Stimulated activated CD4-positive, alpha-beta T cell treated with anti-CD3 and anti-CD28 coated beads, Interleukin-15, amount 100 ng/mL, for 24 hours (primary cell): ENCODE measurements around the gene SLC25A6.
"Not testable (repeated sequence)": the region's sequence is repeated elsewhere in the genome, so short reads cannot be mapped to it uniquely, and the experiment has no call there.

Source experiments
- DNase-seq: peaks from one replicate; pipeline ENCODE4 v3.0.0-alpha.2; 2020

SLC25A6 gene

DNA sequence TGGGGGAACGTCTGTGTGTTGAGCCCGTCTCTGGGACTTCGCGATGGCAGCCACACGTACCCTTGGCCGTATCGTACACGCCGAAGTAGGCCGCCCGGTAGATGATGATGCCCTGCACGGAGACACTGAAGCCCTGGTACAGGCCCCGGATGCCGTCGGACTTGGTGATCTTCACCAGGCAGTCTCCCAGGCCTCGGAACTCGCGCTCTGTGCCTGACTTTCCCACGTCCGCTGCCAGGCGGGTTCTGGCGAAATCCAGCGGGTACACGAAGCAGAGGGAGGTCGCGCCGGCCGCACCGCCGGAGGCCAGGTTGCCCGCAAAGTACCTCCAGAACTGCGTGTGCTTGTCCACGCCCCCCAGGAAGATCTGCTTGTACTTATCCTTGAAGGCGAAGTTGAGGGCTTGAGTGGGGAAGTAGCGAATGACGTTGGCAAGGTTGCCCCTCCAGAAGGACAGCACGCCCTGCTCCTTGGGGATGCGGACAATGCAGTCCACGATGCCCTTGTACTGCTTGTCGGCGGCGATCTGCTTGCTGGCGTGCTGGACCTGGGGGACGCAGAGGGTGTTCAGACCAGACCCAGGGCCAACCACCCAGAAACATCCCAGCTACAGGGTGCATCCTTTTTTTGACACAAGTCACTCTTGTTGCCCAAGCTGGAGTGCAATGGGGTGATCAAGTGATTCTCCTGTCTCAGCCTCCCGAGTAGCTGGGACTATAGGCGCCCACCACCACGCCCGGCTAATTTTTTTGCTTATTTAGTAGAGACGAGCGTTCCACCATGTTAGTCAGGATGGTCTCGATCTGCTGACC lies 2.5 kb downstream of the SLC25A6 start:
- no peak for DNase-seq

DNA sequence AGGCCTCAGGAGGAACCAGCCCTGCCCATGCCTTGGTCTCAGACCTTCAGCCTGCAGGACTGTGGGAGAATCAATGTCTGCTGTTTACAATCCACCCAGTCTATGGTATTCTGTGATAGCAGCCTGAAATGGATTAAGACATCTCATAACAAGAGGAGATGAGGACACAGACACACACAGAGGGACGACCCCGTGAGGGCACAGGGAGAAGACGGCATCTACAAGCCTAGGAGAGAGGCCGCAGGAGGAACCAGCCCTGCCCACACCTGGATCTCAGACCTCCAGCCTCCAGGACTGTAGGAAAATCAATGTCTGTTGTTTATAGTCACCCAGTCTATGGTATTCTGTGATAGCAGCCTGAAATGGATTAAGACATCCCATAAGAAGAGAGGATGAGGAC lies 3.3 kb downstream of the SLC25A6 start:
- DNase-seq = no peak

DNA sequence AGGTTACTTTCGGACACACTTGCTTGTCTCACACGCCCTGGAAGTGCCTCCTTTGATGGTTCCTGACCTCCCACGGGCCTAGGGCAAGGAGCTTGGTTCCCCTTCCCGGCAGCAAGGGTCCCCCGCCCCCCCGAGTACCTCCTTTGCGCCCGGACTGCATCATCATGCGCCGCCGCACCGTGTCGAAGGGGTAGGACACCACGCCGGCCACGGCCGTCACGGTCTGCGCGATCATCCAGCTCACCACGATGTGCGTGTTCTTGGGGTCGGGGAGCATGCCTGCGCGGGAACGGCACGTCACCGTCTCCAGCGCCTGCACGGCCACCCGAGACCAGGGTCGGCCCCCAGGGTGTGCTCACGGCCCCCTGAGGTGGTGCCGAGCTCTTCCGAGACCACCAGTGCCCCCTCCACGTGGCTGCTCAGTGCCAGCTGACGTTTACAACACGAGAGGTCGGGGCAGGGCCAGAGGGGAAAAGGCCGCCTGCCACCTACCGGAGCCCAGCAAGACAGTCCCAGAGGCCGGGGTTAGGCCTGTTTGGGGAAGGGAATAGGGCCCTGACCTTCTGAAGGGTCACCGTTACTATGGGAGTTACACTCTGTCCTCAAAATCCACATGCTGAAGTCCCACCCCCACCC lies 4.7 kb downstream of the SLC25A6 start:
- DNase-seq = peak; percentile 19

DNA sequence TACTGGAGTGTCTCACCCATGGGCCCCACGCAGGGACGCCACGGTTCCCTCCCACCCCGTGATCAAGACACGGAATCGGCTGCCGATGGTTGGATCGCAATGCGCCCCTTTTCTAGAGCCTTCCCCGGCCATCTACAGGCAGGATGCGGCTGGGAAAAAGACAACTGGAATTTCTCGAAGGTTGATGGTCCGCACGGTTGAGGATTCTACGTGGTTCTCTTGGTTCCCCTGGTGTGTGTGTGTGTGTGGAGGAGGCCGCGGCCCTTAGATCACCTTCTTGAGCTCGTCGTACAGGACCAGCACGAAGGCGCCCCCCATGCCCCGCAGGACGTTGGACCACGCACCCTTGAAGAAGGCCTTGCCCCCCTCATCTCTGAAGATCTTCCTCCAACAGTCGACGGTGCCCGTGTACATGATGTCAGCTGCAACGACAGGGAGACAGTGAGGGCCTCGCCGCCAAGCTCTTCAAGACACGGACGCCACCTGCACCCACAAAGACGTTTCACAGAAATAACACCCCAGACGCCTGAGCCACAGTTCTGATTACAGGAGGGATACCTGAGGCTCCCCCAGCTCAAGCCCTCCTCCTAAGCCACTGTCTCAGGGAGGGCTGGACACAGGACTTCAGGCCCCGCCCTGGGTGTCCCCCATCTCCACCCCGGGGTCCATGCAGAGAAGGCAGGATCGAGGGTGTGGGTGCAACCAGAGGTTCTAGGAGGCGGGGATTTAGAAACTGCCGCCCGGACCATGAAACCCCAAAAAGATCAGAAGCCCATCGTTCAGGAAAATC lies 5.4 kb downstream of the SLC25A6 start:
- DNase-seq = peak; percentile 5

DNA sequence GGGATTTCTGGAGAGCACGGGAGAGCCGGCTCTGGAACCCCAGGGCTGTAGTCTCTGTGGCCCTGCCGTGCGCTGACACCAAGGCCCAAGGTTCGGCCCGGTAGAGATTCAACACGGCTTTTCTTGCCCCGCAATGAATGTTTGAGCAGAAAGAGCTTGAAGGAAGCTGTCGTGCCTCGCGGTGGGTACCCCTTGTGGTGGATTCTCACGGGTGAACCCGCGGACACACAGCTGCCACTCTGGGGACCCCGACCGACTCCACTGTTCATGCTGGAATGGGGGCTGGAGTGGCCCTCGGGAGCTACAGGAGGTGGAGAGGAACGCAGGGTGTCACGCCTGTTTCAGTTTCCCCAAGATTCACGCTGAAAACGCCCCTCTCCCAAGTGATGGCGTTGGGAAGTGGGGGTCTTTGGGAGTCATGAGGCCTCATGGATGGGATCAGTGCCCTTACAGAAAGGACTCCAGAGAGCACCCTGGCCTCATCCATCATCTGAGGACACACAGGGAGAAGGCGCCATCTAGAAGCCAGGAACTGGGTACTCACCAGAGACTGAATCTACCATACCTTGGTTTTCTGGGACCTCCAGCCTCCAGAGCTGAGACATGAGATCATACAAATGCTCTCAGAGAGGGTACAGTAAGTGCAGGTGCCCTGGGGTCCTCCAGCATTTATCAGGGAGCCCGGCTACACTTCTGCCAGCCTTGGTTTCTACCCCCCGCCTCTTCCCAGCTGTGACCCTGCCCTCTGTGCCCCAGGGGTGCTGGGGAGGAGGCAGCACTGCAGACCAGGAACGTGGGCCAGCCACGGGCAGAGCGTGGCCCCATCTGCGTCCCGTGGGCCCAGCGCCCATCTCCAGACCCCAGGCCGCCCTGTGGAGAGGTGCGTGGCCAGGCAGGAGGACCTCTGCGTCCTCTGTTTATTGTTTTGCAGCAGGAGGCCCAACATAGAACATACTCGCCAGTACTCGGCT lies 6.4 kb downstream of the SLC25A6 start:
- DNase-seq = peak; percentile 8

DNA sequence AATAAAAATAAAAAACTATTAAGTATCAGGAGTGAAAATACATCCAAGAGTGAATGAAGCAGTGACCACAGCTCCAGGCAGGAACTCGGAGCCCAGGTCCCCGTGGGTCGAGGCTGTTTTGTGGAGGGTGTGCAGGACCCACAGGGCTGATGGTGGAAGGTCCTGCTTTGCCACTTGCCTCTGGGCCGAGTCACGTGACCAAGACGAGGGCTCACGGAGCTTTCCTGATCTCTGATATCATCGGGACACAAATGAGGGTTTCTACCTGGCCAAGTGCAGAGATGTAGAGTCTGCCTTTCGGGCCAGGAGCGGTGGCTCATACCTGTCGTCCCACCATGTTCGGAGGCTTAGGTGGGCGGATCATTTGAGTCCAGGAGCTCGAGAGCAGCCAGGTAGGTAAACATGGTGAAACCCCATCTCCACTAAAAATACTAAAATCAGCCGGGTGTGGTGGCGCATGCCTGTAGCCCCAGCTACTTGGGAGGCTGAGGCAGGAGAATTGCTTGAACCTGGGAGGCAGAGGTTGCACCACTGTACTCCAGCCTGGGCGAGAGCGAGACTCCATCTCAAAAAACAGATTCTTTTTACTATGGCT lies 7.2 kb downstream of the SLC25A6 start:
- DNase-seq = peak; percentile 15

DNA sequence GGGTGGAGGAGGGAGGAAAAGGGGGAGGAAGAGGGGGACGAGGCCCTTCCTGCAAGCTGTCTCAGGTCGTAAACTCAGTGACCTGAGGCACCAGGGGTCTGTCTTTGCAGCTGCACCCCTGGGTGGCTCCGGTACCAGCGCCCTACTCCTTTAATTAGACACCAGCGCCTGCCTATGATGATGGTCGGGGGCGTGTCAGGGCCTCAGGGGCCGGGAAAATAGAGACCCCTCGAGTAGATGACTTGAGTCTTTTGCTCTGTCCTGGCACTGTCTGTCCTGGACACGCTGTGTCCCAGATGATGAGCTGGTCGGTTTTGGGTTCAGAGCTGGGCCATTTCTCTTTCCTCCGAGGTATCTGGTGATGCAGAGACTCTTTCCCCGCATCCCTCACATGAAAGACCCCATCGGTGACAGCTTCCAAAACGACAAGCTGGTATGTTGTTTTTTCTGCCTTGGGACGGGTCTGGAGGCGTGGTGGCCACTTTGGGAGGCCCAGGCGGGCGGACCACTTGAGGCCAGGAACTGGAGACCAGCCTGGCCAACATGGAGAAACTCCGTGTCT lies 11.2 kb downstream of the SLC25A6 start:
- DNase-seq = peak; percentile 41

DNA sequence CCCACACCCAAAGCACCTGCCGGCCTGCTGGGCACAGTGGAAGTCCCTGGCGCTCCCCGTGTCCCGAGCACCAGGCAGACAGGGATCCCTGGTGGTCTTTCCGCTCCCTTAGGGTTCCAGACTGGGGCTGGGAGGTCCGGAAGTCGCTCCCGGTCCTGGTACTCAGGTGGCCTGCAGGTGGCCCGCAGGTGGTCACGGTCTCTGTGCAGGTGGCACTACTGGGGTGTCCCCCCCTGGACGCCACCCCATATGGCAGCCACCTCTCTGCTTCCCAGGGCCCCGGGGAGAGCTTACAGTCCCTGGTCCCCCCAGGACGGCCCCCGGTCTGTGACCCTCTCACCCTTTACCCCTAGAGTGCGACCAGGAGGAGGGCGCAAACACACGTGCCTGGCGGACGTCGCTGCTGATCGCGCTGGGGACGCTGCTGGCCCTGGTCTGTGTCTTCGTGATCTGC lies 13.6 kb downstream of the SLC25A6 start:
- DNase-seq = no peak

DNA sequence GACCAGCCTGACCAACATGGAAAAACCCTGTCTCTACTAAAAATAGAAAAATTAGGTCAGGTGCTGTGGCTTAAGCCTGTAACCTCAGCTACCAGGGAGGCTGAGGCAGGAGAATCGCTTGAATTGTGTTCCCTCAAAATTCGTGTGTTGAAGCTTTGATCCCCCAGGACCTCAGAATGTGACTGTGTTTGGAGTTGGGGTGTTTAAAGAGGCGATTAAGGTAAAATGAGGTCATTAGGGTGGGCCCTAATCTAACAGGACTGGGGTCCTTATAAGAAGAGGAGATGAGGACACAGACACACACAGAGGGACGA lies 23.6 kb downstream of the SLC25A6 start:
- no peak for DNase-seq

DNA sequence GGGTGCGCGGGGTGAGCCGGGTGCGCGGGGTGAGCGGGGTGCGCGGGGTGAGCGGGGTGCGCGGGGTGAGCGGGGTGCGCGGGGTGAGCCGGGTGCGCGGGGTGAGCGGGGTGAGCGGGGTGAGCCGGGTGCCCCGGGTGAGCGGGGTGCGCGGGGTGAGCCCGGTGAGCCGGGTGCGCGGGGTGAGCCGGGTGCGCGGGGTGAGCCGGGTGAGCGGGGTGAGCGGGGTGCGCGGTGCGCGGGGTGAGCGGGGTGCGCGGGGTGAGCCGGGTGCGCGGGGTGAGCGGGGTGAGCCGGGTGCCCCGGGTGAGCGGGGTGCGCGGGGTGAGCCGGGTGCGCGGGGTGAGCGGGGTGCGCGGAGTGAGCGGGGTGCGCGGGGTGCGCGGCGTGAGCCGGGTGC lies 25.6 kb downstream of the SLC25A6 start:
- not testable (repeated sequence) for DNase-seq

DNA sequence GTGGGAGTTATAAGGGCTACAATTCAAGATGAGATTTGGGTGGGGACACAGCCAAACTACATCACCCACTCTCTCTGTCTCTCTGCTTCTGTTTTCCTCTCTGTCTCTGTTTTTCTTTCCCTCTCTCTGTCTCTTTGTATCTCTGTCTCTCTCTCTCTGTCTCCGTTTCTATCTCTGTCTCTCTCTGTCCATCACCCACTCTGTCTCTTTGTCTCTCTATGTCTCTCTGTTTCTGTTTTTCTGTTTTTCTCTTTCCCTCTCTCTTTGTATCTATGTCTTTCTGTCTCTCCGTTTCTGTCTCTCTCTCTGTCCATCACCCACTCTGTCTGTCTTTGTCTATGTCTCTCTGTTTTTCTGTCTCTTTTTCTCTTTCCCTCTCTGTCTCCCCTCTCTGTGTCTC lies 30.0 kb downstream of the SLC25A6 start:
- no peak for DNase-seq

DNA sequence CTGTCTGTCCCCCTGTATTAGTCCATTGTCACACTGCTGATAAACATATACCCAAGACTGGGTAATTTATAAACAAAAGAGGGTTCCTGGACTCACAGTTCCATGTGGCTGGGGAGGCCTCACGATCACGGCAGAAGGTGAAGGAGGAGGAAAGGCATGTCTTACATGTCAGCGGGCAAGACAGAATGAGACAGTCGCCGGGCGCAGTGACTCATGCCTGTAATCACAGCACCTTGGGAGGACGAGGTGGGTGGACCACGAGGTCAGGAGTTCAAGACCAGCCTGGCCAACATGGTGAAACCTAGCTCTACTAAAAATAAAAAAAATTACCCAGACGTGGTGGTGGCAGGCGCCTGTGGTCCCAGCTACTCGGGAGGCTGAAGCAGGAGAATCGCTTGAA lies 30.6 kb downstream of the SLC25A6 start:
- DNase-seq = no peak

DNA sequence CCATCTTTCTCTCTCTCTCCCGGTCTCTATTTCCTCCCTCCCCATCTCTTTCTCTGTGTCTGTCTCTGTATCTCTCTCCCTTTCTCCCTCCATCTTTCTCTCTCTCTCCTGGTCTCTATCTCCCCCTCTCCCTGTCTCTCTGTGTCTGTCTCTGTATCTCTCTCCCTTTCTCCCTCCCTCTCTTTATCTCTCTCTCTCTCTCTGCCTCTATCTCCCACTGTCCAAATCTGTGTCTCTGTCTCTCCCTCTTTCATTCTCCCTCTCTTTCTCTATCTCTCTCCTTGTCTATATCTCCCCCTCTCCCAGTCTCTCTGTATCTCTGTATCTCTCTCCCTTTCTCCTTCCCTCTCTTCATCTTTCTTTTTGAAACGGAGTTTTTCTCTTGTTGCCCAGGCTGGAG lies 31.7 kb downstream of the SLC25A6 start:
- DNase-seq = no peak

DNA sequence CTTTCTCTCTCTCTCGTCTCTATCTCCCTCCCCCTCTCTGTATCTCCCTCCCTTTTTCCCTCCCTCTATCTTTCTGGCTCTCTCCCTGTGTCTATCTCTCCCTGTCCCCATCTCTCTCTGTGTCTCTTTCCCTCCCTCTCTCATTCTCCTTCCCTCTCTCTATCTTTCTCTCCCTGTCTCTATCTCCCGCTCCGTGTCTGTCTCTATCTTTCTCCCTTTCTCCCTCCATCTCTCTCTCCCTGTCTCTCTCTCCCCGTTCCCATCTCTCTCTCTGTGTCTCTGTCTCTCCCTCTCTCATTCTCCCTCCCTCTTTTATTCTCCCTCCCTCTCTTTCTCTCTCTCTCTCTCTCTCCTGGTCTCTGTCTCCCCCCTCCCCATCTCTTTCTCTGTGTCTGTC lies 32.4 kb downstream of the SLC25A6 start:
- DNase-seq = no peak

DNA sequence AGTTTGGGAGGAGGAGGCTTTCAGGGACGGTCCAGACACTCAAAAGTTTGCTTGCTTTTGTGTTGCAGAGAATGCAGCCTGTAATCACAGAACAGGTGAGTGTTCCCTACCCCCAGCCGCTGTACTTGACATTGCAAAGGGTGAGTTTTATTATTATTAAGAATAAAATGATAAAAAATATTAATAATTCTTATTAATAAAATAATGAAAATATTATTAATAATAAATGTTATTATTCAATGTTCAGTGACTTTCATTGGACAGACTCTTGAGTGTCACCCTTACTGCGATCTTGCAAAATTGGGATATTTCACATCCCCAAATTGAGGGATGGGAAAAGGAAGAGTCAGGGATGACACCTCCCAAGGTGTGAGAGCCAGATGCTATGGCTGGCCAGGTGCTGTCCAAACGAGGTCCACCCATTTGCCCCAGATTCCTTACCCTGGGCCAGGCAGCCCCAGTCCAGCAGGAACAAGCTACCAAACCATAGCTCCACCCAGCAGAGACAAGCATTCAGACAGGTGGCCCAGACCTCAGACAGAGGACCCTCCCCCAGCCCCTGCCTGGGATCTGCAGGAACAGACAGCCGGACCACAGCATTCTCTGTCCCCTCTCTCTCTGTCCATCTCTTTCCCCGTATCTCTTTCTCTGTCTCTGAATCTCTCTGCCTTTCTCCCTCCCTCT lies 33.0 kb downstream of the SLC25A6 start:
- no peak for DNase-seq

DNA sequence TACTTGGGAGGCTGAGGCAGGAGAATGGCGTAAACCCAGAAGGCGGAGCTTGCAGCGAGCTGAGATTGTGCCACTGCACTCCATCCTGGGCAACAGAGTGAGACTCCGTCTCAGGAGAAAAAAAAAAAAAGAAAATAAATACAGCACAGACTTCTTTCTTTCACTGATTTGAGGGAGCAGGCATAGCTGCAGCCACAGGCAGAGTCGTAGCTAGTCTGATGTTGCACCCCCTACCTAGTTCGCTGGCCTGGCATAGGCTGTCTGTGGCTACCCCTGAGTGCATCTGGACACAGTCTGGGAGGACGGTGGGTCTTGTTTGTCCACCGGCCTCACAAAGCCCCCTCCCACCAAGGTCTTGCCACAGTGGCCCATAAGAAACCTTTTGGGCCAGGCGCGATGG lies 33.9 kb downstream of the SLC25A6 start:
- no peak for DNase-seq

DNA sequence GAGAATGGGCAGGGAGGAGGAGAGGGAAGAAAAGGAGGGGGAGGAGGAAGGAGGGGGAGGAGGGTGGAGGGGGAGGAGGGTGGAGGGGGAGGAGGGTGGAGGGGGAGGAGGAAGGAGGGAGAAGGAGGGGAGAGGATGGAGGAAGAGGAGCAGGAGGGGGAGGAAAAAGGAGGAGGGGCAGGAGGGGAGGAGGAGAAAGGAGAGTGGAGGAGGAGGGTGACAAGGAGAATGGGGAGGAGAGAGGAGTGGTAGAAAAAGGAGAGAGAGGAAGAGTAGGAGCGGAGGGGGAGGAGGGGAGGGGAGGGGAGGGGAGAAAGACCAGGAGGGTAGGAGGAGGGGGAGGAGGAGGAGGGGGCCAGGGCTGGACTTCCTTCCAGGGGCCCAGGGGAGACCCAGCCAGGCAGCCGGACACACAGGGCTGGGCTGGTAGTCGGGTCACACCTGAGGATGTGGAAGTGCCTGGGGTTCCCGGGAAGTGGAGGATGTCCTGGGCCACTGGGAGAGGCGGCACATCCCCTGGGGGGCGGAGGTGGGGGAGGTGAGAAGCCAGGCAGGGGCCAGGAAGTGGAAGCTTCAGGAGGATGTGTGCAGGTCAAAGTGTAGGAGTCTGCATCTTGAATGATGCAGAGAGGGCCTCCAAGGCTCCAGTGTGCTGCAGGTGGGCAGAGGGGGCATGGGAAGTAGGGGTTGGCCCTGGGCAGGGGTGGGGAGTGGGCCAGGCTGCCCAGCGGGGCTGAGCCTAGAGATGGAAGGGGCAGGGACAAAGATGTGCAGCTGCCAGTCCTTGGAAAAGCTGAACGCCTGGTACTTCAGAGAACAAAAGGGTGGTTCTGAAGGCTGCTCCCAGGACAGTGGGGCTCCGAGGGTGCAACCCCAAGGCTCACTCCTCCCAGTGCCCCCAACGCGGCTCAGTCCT lies 36.5 kb downstream of the SLC25A6 start:
- DNase-seq = no peak

DNA sequence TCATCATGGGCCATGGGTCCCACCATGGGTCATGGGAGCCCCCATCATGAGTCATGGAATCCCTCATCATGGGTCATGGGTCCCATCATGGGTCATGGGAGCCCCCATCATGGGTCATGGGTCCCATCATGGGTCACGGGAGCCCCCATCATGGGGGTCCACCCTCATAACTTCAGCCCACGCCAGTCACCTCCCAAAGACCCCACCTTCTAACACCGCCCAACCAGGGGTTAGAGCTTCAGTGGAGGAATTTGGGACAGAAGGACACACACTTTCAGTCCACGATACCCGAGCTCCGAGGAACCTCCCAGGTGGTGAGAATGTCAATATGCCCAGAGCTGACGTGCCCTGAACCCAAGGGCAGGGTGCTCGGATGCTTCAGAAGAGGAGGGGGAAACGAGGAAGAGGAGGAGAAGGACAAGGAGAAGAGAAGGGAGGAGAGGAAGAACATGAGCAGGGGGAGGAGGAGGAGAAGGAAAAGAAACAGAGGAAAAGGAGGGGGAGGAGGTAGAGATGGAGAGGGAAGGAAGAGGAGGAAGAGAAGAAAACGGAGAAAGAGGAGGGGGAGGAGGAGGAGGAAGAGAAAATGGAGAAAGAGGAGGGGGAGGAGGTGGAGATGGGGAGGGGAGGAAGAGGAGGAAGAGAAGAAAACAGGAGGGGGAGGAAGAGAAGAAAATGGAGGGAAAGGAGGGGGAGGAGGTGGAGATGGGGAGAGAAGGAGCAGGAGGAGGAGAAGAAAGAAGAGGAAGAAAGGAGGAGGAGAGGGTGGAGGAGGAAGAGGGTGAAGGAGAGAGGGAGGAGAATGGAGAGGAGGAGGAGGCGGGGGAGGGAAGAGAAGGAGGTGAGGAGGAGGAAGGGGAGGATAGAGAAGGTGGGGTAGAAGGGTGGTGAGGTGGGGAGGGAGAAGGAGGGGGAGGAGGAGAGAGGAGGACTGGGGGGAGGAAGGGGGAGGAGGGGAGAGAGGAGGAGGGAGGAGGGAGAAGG lies 37.6 kb downstream of the SLC25A6 start:
- no peak for DNase-seq
